HEK293 (cell line): Measurements from ENCODE around the gene CYCS.

Experiments used
- CTCF ChIA-PET: fragments of 350-600 bp; formaldehyde crosslinking; extraction: SDS; loops from one replicate; lab custom pipeline; 2021; ENCODE audit warnings: antibody characterized with exemption; lab: Yijun Ruan, JAX
- POLR2A ChIA-PET: fragments of 300-600 bp; formaldehyde crosslinking; extraction: SDS; loops from one replicate; lab custom pipeline; 2020; ENCODE audit warnings: antibody characterized with exemption, inconsistent platforms; lab: Yijun Ruan, JAX
- H3K27ac ChIP-seq: fragments of 200-500 bp; sonication (Bioruptor generic); 2 replicates; pipeline ENCODE4 v1.5.1; 2014; ENCODE audit warnings: low read depth, low read length, control low read depth, inconsistent platforms; ENCODE audit errors: extremely low read depth
- H3K36me3 ChIP-seq, 2 experiments: fragments of 200-500 bp in 1 of 2; sonication (Bioruptor generic) in 1 of 2; 1 replicate in 1 of 2; 2 replicates in 1 of 2; pipeline ENCODE4 v1.5.1; 2014 to 2017; ENCODE audit warnings: inconsistent platforms in 2 of 2, low read length in 2 of 2; ENCODE audit not compliant: control insufficient read depth in 2 of 2, insufficient read depth in 1 of 2
- H3K4me1 ChIP-seq: fragments of 200-500 bp; sonication (Bioruptor generic); 2 replicates; pipeline ENCODE4 v1.5.1; 2014; ENCODE audit warnings: mild to moderate bottlenecking, low read length, inconsistent platforms; ENCODE audit not compliant: control insufficient read depth, insufficient read depth
- H3K4me3 ChIP-seq: 2 replicates; pipeline ENCODE4 v1.5.1; 2011; ENCODE audit warnings: low read depth, mild to moderate bottlenecking, control low read depth, low read length, moderate library complexity
- H3K9me3 ChIP-seq: fragments of 200-500 bp; sonication (Bioruptor generic); 2 replicates; pipeline ENCODE4 v1.5.1; 2014; ENCODE audit warnings: low read depth, low read length, inconsistent platforms; ENCODE audit not compliant: control insufficient read depth, insufficient read depth
- CTCF ChIP-seq: fragments of 450-650 bp; formaldehyde crosslinking; IDR thresholded peaks from 2 replicates; pipeline ENCODE4 v1.5.1; 2016; ENCODE audit warnings: missing biosample characterization, missing genetic modification characterization
- EGR2 ChIP-seq: fragments of 450-650 bp; formaldehyde crosslinking; IDR thresholded peaks from 2 replicates; pipeline ENCODE4 v1.5.1; 2016; ENCODE audit warnings: low read depth, missing biosample characterization, missing genetic modification characterization
- FEZF1 ChIP-seq: fragments of 450-650 bp; formaldehyde crosslinking; IDR thresholded peaks from 2 replicates; pipeline ENCODE4 v1.5.1; 2016; ENCODE audit warnings: missing biosample characterization, missing genetic modification characterization
- GFI1B ChIP-seq: fragments of 450-650 bp; formaldehyde crosslinking; IDR thresholded peaks from 2 replicates; pipeline ENCODE4 v1.5.1; 2016; ENCODE audit warnings: missing biosample characterization, missing genetic modification characterization
- GLI2 ChIP-seq: fragments of 450-650 bp; formaldehyde crosslinking; IDR thresholded peaks from 2 replicates; pipeline ENCODE4; 2017; ENCODE audit warnings: missing biosample characterization, missing genetic modification characterization, low read depth, borderline replicate concordance
- GLI4 ChIP-seq: fragments of 450-650 bp; formaldehyde crosslinking; IDR thresholded peaks from 2 replicates; pipeline ENCODE4 v1.5.1; 2016; ENCODE audit warnings: missing biosample characterization, missing genetic modification characterization
- GLIS2 ChIP-seq: fragments of 450-650 bp; formaldehyde crosslinking; IDR thresholded peaks from 2 replicates; pipeline ENCODE4 v1.5.1; 2016; ENCODE audit warnings: missing biosample characterization, missing genetic modification characterization
- HOXC10 ChIP-seq: sonication (generic); formaldehyde crosslinking; IDR thresholded peaks from 2 replicates; pipeline ENCODE4 v1.8.1; 2023; ENCODE audit warnings: mild to moderate bottlenecking, missing genetic modification reagents
- KLF1 ChIP-seq: fragments of 450-650 bp; formaldehyde crosslinking; IDR thresholded peaks from 2 replicates; pipeline ENCODE4 v1.5.1; 2016; ENCODE audit warnings: missing biosample characterization, missing genetic modification characterization
- MZF1 ChIP-seq: fragments of 450-650 bp; formaldehyde crosslinking; IDR thresholded peaks from 2 replicates; pipeline ENCODE4 v1.5.1; 2017; ENCODE audit warnings: missing biosample characterization, missing genetic modification characterization, borderline replicate concordance
- OVOL3 ChIP-seq: fragments of 450-650 bp; formaldehyde crosslinking; IDR thresholded peaks from 2 replicates; pipeline ENCODE4 v1.5.1; 2016; ENCODE audit warnings: missing biosample characterization, missing genetic modification characterization
- SCRT1 ChIP-seq: fragments of 450-650 bp; formaldehyde crosslinking; IDR thresholded peaks from 2 replicates; pipeline ENCODE4 v1.5.1; 2016; ENCODE audit warnings: missing biosample characterization, missing genetic modification characterization, borderline replicate concordance
- SP3 ChIP-seq: fragments of 450-650 bp; formaldehyde crosslinking; IDR thresholded peaks from 2 replicates; pipeline ENCODE4 v1.5.1; 2016; ENCODE audit warnings: missing biosample characterization, missing genetic modification characterization
- TRIM28 ChIP-seq: IDR thresholded peaks from 2 replicates; pipeline ENCODE4 v1.6.1; 2011; ENCODE audit warnings: low read length, control low read depth, borderline replicate concordance
- ZBTB11 ChIP-seq: fragments of 450-650 bp; formaldehyde crosslinking; conservative IDR thresholded peaks from 2 replicates; pipeline ENCODE4 v1.5.1; 2016; ENCODE audit warnings: low read depth, missing biosample characterization, missing genetic modification characterization
- ZBTB8A ChIP-seq: fragments of 450-650 bp; formaldehyde crosslinking; IDR thresholded peaks from 2 replicates; pipeline ENCODE4 v1.5.1; 2016; ENCODE audit warnings: missing biosample characterization, missing genetic modification characterization
- ZFP37 ChIP-seq: fragments of 450-650 bp; formaldehyde crosslinking; IDR thresholded peaks from 2 replicates; pipeline ENCODE4 v1.5.1; 2016; ENCODE audit warnings: missing biosample characterization, missing genetic modification characterization
- ZNF146 ChIP-seq: fragments of 450-650 bp; formaldehyde crosslinking; IDR thresholded peaks from 2 replicates; pipeline ENCODE4 v1.5.1; 2016; ENCODE audit warnings: missing biosample characterization, missing genetic modification characterization
- ZNF174 ChIP-seq: fragments of 450-650 bp; formaldehyde crosslinking; IDR thresholded peaks from 2 replicates; pipeline ENCODE4 v1.5.0; 2017; ENCODE audit warnings: missing biosample characterization, mild to moderate bottlenecking, missing genetic modification characterization
- ZNF214 ChIP-seq: fragments of 450-650 bp; formaldehyde crosslinking; IDR thresholded peaks from 2 replicates; pipeline ENCODE4 v1.5.1; 2017; ENCODE audit warnings: missing biosample characterization, mild to moderate bottlenecking, missing genetic modification characterization, borderline replicate concordance
- ZNF24 ChIP-seq: fragments of 450-650 bp; formaldehyde crosslinking; IDR thresholded peaks from 2 replicates; pipeline ENCODE4 v1.5.1; 2016; ENCODE audit warnings: missing biosample characterization, missing genetic modification characterization
- ZNF274 ChIP-seq, 2 experiments: fragments of 200-500 bp in 1 of 2; fragments of 450-650 bp in 1 of 2; sonication (Bioruptor generic) in 1 of 2; formaldehyde crosslinking in 1 of 2; IDR thresholded peaks; 2 replicates each; pipeline versions ENCODE4 v1.5.1 to v1.6.1; 2014 to 2016; ENCODE audit warnings: borderline replicate concordance in 1 of 2, inconsistent platforms in 1 of 2, low read length in 1 of 2, missing biosample characterization in 1 of 2, missing genetic modification characterization in 1 of 2
- ZNF311 ChIP-seq: fragments of 450-650 bp; formaldehyde crosslinking; IDR thresholded peaks from 2 replicates; pipeline ENCODE4 v1.5.1; 2017; ENCODE audit warnings: missing biosample characterization, missing genetic modification characterization, borderline replicate concordance
- ZNF324 ChIP-seq: fragments of 450-650 bp; formaldehyde crosslinking; IDR thresholded peaks from 2 replicates; pipeline ENCODE4 v1.5.1; 2016; ENCODE audit warnings: missing biosample characterization, missing genetic modification characterization
- ZNF350 ChIP-seq: fragments of 450-650 bp; formaldehyde crosslinking; IDR thresholded peaks from 2 replicates; pipeline ENCODE4 v1.5.0; 2017; ENCODE audit warnings: missing biosample characterization, mild to moderate bottlenecking, missing genetic modification characterization
- ZNF354C ChIP-seq: fragments of 450-650 bp; formaldehyde crosslinking; IDR thresholded peaks from 2 replicates; pipeline ENCODE4 v1.5.1; 2016; ENCODE audit warnings: missing biosample characterization, missing genetic modification characterization, low read depth, borderline replicate concordance
- ZNF561 ChIP-seq: fragments of 450-650 bp; IDR thresholded peaks from 2 replicates; pipeline ENCODE4 v1.5.1; 2018; ENCODE audit warnings: missing biosample characterization, missing genetic modification characterization, borderline replicate concordance
- ZNF792 ChIP-seq: fragments of 450-650 bp; formaldehyde crosslinking; IDR thresholded peaks from 2 replicates; pipeline ENCODE4 v1.5.1; 2016; ENCODE audit warnings: missing biosample characterization, missing genetic modification characterization
- ZNF830 ChIP-seq: fragments of 450-650 bp; IDR thresholded peaks from 2 replicates; pipeline ENCODE4 v1.5.0; 2018; ENCODE audit warnings: missing biosample characterization, missing genetic modification characterization, low read depth, mild to moderate bottlenecking, moderate library complexity
- ZSCAN23 ChIP-seq: fragments of 450-650 bp; formaldehyde crosslinking; IDR thresholded peaks from 2 replicates; pipeline ENCODE4 v1.5.1; 2016; ENCODE audit warnings: missing biosample characterization, missing genetic modification characterization
- TF ChIP-seq, protein P1 (sequence below): sonication (generic); formaldehyde crosslinking; IDR thresholded peaks from 2 replicates; pipeline ENCODE4 v1.8.1; 2022; ENCODE audit warnings: mild to moderate bottlenecking, moderate library complexity, missing genetic modification reagents

CYCS gene

DNA sequence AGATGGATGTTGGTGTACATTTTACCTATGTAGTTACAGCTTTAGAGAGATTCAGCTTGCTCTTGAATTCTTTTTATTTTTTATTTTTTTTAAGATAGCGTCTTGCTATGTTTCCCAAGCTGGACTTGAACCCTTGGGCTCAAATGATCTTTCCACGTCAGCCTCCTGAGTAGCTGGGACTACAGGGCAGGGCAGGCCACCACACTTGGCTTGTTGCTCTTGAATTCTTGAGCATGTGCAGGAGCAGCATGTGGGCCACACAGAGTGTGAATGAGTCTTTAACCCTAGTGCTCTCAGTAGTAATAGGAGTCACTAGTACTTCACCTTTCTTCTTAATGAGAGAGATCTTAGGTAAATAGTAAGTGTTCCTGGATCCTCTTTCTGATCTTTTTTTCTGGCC, 26.7 kb upstream of the CYCS start:
- ChIA-PET POLR2A (interaction anchor here (0.6 to 1.3 kb wide), 2 partner anchors 26 to 339 kb away, joined by 3 to 5 read pairs; partner anchors contain the start of gene CYCS), CTCF (interaction anchor here (0.6 to 1.1 kb wide), 2 partner anchors 16 to 51 kb away, joined by 4 read pairs; no protein-coding TSS in a partner anchor)
- Histone ChIP-seq H3K9me3 (no peaks in the 10 kb centered on the region), H3K36me3 (peaks cover 9 to 13% of the 10 kb centered on the region in 2 experiments), H3K4me1 (no peaks in the 10 kb centered on the region), H3K27ac (no peak overlapping the region), H3K4me3 (no peak overlapping the region)
- TF ChIP-seq ZNF311 (tag by site-specific recombination) (no peak), ZNF274 (IDR thresholded peaks at IDR 0.05; ENCODE audit: low read length) (no peak), ZNF274 (tag by site-specific recombination; IDR thresholded peaks at IDR 0.05; ENCODE audit: borderline replicate concordance) (no peak), GLI4 (no peak), GLI2 (tag by site-specific recombination) (no peak), ZNF324 (tag by site-specific recombination) (no peak), FEZF1 (tag by site-specific recombination) (no peak), EGR2 (tag by site-specific recombination) (no peak), SCRT1 (tag by site-specific recombination) (no peak), GLIS2 (tag by site-specific recombination) (no peak), ZNF24 (no peak), ZBTB11 (tag by site-specific recombination) (no peak), ZNF174 (tag by site-specific recombination) (no peak), CTCF (no peak), ZNF830 (tag by site-specific recombination) (no peak), OVOL3 (tag by site-specific recombination) (no peak)

DNA sequence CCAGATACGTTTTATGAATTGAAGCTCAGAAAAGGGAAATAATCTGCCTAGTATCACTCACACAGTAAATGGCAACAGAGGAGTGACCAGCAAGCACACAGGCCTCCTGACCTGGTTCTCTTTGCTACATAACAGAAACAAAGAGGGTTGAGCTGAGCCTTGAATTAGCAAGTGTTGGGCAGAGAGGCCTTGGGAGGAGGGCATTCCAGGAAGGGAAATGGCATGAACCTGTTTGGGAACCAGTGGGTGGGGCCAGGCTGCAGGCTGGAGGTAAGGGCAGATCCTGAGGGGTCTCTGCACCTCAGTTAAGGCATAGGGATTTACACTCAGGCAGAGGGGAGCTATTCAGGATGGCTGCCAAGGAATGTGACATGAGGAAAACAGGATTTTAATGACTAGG, 24.8 kb upstream of the CYCS start:
- Histone ChIP-seq H3K4me1 (no peaks in the 10 kb centered on the region), H3K9me3 (no peaks in the 10 kb centered on the region), H3K27ac (no peak overlapping the region), H3K36me3 (peaks cover 9 to 12% of the 10 kb centered on the region in 2 experiments), H3K4me3 (no peak overlapping the region)
- TF ChIP-seq, protein P1, sequence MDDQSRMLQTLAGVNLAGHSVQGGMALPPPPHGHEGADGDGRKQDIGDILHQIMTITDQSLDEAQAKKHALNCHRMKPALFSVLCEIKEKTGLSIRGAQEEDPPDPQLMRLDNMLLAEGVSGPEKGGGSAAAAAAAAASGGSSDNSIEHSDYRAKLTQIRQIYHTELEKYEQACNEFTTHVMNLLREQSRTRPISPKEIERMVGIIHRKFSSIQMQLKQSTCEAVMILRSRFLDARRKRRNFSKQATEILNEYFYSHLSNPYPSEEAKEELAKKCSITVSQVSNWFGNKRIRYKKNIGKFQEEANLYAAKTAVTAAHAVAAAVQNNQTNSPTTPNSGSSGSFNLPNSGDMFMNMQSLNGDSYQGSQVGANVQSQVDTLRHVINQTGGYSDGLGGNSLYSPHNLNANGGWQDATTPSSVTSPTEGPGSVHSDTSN (CRISPR knock-in tag) = no peak
- no peak for TF ChIP-seq ZFP37 (tag by site-specific recombination)
- TF ChIP-seq ZNF350 (tag by site-specific recombination) = no peak
- no peak for TF ChIP-seq ZNF214 (tag by site-specific recombination)
- no peak for TF ChIP-seq SP3 (tag by site-specific recombination)
- no peak for TF ChIP-seq ZNF274 (IDR thresholded peaks at IDR 0.05; ENCODE audit: low read length)
- no peak for TF ChIP-seq ZNF274 (tag by site-specific recombination; IDR thresholded peaks at IDR 0.05; ENCODE audit: borderline replicate concordance)
- no peak for TF ChIP-seq KLF1
- no peak for TF ChIP-seq MZF1 (tag by site-specific recombination)
- no peak for TF ChIP-seq ZNF561
- no peak for TF ChIP-seq ZSCAN23 (tag by site-specific recombination)
- no peak for TF ChIP-seq ZNF24
- TF ChIP-seq TRIM28 = no peak
- no peak for TF ChIP-seq ZBTB8A
- no peak for TF ChIP-seq GFI1B (tag by site-specific recombination)
- no peak for TF ChIP-seq ZNF830 (tag by site-specific recombination)
- TF ChIP-seq ZNF146 (tag by site-specific recombination) = no peak
- no peak for TF ChIP-seq HOXC10 (CRISPR knock-in tag)
- TF ChIP-seq ZNF354C (tag by site-specific recombination) = no peak
- TF ChIP-seq ZNF792 (tag by site-specific recombination) = no peak
- CTCF ChIA-PET = interaction anchor here (0.6 to 1.2 kb wide), 5 partner anchors 11 to 788 kb away, joined by 3 to 5 read pairs (median 3); a partner anchor contains a TSS
- POLR2A ChIA-PET = no interaction called here
